SK-N-MC (cell line): ENCODE measurements around the gene SETD4.

Source experiments
- EZH2 ChIP-seq: fragments of 200-600 bp; sonication (generic); IDR thresholded peaks from one replicate; pipeline ENCODE4 v1.6.1; 2017; ENCODE audit warnings: antibody characterized with exemption
- FOXP2 ChIP-seq: optimal IDR thresholded peaks from 2 replicates; pipeline ENCODE3; 2011; ENCODE audit warnings: mild to moderate bottlenecking, moderate library complexity; ENCODE audit not compliant: insufficient read depth; ENCODE audit errors: extremely low read length, control extremely low read depth
- POLR2AphosphoS5 ChIP-seq: IDR thresholded peaks from 2 replicates; pipeline ENCODE4 v1.6.1; 2012; ENCODE audit warnings: mild to moderate bottlenecking, low read depth, low read length, borderline replicate concordance

GRCh38 chr21:36023092-36023480, 37.2 kb downstream of the SETD4 start:
- no peak for TF ChIP-seq EZH2
- no peak for TF ChIP-seq POLR2AphosphoS5
- no peak for TF ChIP-seq FOXP2
